ENCODE measurements around the gene SPDYE17.
"Not testable (repeated sequence)": the region's sequence is repeated elsewhere in the genome, so short reads cannot be mapped to it uniquely, and the experiment has no call there.

- TF ChIP-seq POLR2AphosphoS5, CTCF (IDR thresholded peaks at IDR 0.05): not testable (repeated sequence)
Measured at GRCh38 chr7:77026349-77026748, 5.8 kb downstream of the SPDYE17 start.
